GM12892 (cell line): ENCODE results near the gene SHBG.

Experiments used
- POLR2A ChIP-seq: IDR thresholded peaks from 2 replicates; pipeline ENCODE4 v1.6.1; 2011; ENCODE audit warnings: low read depth, low read length, control low read depth
- POLR2AphosphoS5 ChIP-seq: IDR thresholded peaks from 2 replicates; pipeline ENCODE4 v1.6.1; 2011; ENCODE audit warnings: low read depth, low read length, control low read depth
- TAF1 ChIP-seq: IDR thresholded peaks from 2 replicates; pipeline ENCODE4 v1.6.1; 2011; ENCODE audit warnings: low read depth, mild to moderate bottlenecking, control low read depth, low read length, borderline replicate concordance

DNA sequence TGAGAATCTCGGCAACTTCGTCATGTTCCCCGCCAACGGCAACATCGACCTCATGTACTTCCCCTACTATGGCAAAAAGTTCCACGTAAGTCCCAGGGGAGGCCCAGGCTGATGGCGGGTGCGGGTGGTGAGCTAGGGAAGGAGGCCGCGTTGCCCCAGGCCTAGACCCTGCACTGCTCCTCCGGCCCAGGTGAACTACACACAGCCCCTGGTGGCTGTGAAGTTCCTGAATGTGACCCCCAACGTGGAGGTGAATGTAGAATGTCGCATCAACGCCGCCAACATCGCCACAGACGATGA lies 25.6 kb downstream of the SHBG start:
- no peak for TF ChIP-seq POLR2A
- TF ChIP-seq POLR2AphosphoS5 = no peak
- TF ChIP-seq TAF1 = no peak
